ENCODE data around the gene CENPN.

DNA sequence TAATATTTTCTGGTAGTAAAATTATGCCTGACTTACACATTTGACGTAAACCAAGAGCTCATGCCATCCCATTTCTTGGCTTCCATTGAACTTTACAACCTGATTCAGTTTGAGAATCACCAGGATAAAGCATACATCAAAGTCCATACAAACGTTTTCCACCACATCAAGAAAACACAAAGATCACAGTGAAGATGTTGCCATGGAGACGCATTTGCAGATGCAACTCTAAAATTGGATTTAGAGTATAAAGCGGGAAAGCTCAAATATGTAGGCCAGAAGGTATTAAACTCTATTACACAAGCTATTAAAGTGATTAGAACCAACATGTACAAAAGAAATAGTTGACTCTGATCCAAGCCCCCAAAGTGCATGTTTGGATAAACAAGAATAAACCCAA is 59.7 kb downstream of the CENPN start:
- TF ChIP-seq KDM1A (IDR thresholded peaks at IDR 0.05; ENCODE audit: low read depth), result no peak
- TF ChIP-seq, protein P1, sequence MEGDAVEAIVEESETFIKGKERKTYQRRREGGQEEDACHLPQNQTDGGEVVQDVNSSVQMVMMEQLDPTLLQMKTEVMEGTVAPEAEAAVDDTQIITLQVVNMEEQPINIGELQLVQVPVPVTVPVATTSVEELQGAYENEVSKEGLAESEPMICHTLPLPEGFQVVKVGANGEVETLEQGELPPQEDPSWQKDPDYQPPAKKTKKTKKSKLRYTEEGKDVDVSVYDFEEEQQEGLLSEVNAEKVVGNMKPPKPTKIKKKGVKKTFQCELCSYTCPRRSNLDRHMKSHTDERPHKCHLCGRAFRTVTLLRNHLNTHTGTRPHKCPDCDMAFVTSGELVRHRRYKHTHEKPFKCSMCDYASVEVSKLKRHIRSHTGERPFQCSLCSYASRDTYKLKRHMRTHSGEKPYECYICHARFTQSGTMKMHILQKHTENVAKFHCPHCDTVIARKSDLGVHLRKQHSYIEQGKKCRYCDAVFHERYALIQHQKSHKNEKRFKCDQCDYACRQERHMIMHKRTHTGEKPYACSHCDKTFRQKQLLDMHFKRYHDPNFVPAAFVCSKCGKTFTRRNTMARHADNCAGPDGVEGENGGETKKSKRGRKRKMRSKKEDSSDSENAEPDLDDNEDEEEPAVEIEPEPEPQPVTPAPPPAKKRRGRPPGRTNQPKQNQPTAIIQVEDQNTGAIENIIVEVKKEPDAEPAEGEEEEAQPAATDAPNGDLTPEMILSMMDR (IDR thresholded peaks at IDR 0.05), result no peak
- TF ChIP-seq EP300 (IDR thresholded peaks at IDR 0.05), result no peak
- TF ChIP-seq HOXB5 (CRISPR knock-in tag; IDR thresholded peaks at IDR 0.05), result no peak
- TF ChIP-seq HOXA7 (CRISPR knock-in tag; IDR thresholded peaks at IDR 0.05), result no peak
- TF ChIP-seq, protein P2, sequence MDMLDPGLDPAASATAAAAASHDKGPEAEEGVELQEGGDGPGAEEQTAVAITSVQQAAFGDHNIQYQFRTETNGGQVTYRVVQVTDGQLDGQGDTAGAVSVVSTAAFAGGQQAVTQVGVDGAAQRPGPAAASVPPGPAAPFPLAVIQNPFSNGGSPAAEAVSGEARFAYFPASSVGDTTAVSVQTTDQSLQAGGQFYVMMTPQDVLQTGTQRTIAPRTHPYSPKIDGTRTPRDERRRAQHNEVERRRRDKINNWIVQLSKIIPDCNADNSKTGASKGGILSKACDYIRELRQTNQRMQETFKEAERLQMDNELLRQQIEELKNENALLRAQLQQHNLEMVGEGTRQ (IDR thresholded peaks at IDR 0.05), result no peak

All from A549 (cell line).